Measurements from ENCODE around the gene PXYLP1. TPM values are rescaled to one million over a fixed set of nuclear protein-coding genes. Genes with fewer than 3 reads are reported as not detected.

The PXYLP1 gene
- total and polyA plus RNA-seq, 9 of the 15 experiments (the other 6 are each of a cell fraction or from before 2014, with no cell fraction given), result 0.80 to 2.9 (median 1.3) TPM

DNA sequence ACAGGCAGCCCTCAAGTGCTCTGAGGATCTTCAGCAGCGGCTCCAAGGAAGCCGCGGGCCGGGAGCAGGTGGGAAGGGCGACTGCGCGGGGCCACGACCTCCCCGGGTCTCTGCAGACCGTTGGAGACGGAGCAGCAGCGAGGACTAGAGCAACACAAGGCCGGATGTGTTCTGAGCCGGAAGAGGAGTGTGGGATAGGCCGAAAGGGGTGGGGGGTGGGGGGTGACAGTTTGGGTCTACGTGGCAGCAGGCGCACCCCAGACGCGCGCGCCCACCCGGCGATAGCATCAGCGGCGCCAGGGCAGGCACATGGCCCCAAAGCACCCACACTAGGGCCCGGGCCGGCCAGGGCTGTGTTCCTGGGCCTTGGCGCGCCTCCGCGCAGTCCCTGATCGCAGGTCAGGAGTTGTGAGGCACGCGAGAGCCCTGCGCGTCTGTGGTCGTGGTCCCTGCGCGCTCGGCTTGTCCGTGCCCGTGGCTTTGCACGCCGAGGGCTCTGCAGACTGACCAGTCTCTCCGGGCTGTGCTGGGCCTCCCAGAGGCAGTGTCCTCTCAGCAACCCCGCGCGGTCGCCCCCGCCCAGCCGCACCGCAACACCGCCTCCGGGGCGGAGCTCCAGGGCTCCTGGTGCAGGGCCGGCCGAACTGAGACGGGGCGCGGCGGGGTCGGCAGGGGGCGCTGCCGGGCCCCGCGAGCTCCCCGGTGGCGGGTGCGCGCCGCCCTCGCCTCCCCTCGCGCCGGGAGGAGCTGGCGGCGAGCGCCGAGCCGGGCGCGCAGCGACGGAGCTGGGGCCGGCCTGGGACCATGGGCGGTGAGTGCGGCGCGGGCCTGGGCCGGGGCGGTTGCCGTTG is at the start of gene PXYLP1 (continued):
- TF ChIP-seq CREB1 (IDR thresholded peaks at IDR 0.05) (no peak), CREB1 (CRISPR knock-in tag; IDR thresholded peaks at IDR 0.05) (peak; percentile 59), MNT (conservative IDR thresholded peaks at IDR 0.05) (no peak), NCOA6 (IDR thresholded peaks at IDR 0.05) (no peak), MAFF (IDR thresholded peaks at IDR 0.05; ENCODE audit: low read length) (no peak), FUS (optimal IDR thresholded peaks at IDR 0.05; ENCODE audit: low read depth, low read length) (peak; percentile 66), ZNF639 (CRISPR knock-in tag; conservative IDR thresholded peaks at IDR 0.05 in 1 of 2, IDR thresholded peaks at IDR 0.05 in 1 of 2) (peak in 1 of 2 experiments; percentile 87; a peak in 2 of 4 replicates), ZNF174 (CRISPR knock-in tag; IDR thresholded peaks at IDR 0.05) (no peak), STAT5B (CRISPR knock-in tag; IDR thresholded peaks at IDR 0.05) (no peak), MTA3 (IDR thresholded peaks at IDR 0.05; ENCODE audit: borderline replicate concordance) (peak; percentile 57; the same call in 1 of the 2 replicates), ZKSCAN8 (CRISPR knock-in tag; IDR thresholded peaks at IDR 0.05) (no peak), NR2C1 (IDR thresholded peaks at IDR 0.05) (no peak), NR2C1 (tag; IDR thresholded peaks at IDR 0.05) (no peak), GABPA (tag; conservative IDR thresholded peaks at IDR 0.05; ENCODE audit: low read depth) (peak; percentile 39; the same call in 1 of the 2 replicates), FOXA3 (CRISPR knock-in tag; conservative IDR thresholded peaks at IDR 0.05 in 1 of 2, IDR thresholded peaks at IDR 0.05 in 1 of 2) (peak in 1 of 2 experiments; percentile 68; a peak in 2 of 4 replicates), CREM (IDR thresholded peaks at IDR 0.05; ENCODE audit: low read depth) (no peak; the same call in 1 of the 2 replicates), PHF20 (IDR thresholded peaks at IDR 0.05; ENCODE audit: partially characterized antibody) (peak; percentile 72), L3MBTL2 (IDR thresholded peaks at IDR 0.05) (peak; percentile 86), TCF7L2 (IDR thresholded peaks at IDR 0.05; ENCODE audit: low read depth, low read length) (no peak)
- TF ChIP-seq, protein P1, sequence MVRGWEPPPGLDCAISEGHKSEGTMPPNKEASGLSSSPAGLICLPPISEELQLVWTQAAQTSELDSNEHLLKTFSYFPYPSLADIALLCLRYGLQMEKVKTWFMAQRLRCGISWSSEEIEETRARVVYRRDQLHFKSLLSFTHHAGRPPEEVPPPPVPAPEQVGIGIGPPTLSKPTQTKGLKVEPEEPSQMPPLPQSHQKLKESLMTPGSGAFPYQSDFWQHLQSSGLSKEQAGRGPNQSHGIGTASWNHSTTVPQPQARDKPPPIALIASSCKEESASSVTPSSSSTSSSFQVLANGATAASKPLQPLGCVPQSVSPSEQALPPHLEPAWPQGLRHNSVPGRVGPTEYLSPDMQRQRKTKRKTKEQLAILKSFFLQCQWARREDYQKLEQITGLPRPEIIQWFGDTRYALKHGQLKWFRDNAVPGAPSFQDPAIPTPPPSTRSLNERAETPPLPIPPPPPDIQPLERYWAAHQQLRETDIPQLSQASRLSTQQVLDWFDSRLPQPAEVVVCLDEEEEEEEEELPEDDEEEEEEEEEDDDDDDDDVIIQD (CRISPR knock-in tag; IDR thresholded peaks at IDR 0.05), result no peak
- TF ChIP-seq, protein P2, sequence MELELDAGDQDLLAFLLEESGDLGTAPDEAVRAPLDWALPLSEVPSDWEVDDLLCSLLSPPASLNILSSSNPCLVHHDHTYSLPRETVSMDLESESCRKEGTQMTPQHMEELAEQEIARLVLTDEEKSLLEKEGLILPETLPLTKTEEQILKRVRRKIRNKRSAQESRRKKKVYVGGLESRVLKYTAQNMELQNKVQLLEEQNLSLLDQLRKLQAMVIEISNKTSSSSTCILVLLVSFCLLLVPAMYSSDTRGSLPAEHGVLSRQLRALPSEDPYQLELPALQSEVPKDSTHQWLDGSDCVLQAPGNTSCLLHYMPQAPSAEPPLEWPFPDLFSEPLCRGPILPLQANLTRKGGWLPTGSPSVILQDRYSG (tag; conservative IDR thresholded peaks at IDR 0.05; ENCODE audit: low read depth), result no peak

Measured in K562 (cell line).